ENCODE data around the gene ANKRD17. TPM values are rescaled to one million over a fixed set of nuclear protein-coding genes. Genes with fewer than 3 reads are reported as not detected.

ANKRD17 gene
- total and polyA plus RNA-seq, 7 donors: 6.0 to 55.1 (median 41.1) TPM

- Histone ChIP-seq H3K27me3 (no peaks in the 10 kb centered on the region), H3K27ac (no peak overlapping the region), H3K4me1 (peaks cover 0 to 19% (median 16%) of the 10 kb centered on the region in 4 donors), H3K36me3 (no peaks in the 10 kb centered on the region), H3K9me3 (no peaks in the 10 kb centered on the region), H3K4me3 (no peak overlapping the region)
- intact Hi-C loops (cut with DNase I): no loop called here
- DNase-seq: no peak
- TF ChIP-seq EP300 (IDR thresholded peaks at IDR 0.05): no peak
- WGBS, 2 donors: 98% methylated on average over 9 of the region's 9 CpGs
These were observed 69.3 kb downstream of the ANKRD17 start for GRCh38 chr4:73189274-73189810.

DNA sequence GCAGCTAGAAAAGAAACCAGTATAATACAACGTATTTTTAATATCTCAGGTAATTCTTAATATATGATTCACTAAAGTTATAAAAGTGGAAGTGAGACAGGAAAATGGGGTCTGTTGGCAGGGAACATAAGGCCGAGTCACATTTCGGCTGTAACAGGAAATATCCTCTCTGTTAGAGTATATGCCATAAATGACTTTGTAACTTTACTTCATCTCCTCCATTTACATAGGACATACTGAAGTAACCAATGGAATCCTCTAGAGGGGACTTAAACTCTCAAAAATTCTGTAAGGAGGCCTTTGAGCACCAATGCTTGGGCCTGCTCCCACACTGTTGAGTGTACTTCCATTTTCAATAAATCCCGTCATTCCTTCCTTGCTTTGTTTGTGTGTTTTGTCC lies 71.3 kb downstream of the ANKRD17 start:
- H3K27me3 ChIP-seq: no peaks in the 10 kb centered on the region
- no peak for DNase-seq
- no peaks in the 10 kb centered on the region for H3K9me3 ChIP-seq
- H3K36me3 ChIP-seq: no peaks in the 10 kb centered on the region
- 75 to 87% methylated on average over 4 of the region's 4 CpGs for WGBS, 2 donors
- H3K27ac ChIP-seq: peak overlapping the region in 2 of 4 donors; percentile 4 to 17
- TF ChIP-seq POLR2A (IDR thresholded peaks at IDR 0.05) (no peak), EP300 (IDR thresholded peaks at IDR 0.05) (no peak), POLR2AphosphoS5 (IDR thresholded peaks at IDR 0.05) (no peak)
- TF ChIP-seq, protein P1, sequence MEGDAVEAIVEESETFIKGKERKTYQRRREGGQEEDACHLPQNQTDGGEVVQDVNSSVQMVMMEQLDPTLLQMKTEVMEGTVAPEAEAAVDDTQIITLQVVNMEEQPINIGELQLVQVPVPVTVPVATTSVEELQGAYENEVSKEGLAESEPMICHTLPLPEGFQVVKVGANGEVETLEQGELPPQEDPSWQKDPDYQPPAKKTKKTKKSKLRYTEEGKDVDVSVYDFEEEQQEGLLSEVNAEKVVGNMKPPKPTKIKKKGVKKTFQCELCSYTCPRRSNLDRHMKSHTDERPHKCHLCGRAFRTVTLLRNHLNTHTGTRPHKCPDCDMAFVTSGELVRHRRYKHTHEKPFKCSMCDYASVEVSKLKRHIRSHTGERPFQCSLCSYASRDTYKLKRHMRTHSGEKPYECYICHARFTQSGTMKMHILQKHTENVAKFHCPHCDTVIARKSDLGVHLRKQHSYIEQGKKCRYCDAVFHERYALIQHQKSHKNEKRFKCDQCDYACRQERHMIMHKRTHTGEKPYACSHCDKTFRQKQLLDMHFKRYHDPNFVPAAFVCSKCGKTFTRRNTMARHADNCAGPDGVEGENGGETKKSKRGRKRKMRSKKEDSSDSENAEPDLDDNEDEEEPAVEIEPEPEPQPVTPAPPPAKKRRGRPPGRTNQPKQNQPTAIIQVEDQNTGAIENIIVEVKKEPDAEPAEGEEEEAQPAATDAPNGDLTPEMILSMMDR (IDR thresholded peaks at IDR 0.05): no peak
- no peak overlapping the region for H3K4me3 ChIP-seq
- peaks cover 0 to 23% (median 16%) of the 10 kb centered on the region in 4 donors for H3K4me1 ChIP-seq
- intact Hi-C loops (cut with DNase I): no loop called here

GRCh38 chr4:73185903-73186302 lies 72.7 kb downstream of the ANKRD17 start:
- no peaks in the 10 kb centered on the region for H3K9me3 ChIP-seq
- no peak for DNase-seq

DNA sequence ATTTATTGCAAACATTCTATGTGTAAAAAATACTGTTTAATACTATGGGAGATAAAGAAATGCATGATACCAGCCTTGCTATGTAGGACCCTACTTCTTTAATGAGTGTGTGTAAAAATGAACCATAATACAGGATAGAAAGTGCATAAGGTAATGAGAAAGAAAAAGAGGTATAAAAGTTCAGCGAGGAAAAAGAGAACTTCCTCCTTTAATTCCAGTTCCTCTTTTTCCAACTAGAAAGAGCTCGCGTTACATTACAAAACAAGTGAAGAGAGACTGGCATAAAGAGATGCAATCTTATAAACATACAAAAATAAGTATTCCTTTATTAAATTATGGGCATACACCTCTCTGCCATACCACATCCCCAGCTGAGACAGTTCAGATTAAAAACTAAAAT lies 77.4 kb downstream of the ANKRD17 start:
- no peak for DNase-seq
- WGBS, 2 donors: 56 to 69% methylated on average over 3 of the region's 3 CpGs
- H3K4me1 ChIP-seq: peaks cover 0 to 29% (median 8%) of the 10 kb centered on the region in 4 donors
- intact Hi-C loops (cut with DNase I): no loop called here
- H3K36me3 ChIP-seq: no peaks in the 10 kb centered on the region
- H3K9me3 ChIP-seq: no peaks in the 10 kb centered on the region
- H3K4me3 ChIP-seq: no peak overlapping the region
- no peak for TF ChIP-seq EP300 (IDR thresholded peaks at IDR 0.05)
- no peak for TF ChIP-seq POLR2A (IDR thresholded peaks at IDR 0.05)
- no peak for TF ChIP-seq POLR2AphosphoS5 (IDR thresholded peaks at IDR 0.05)
- TF ChIP-seq, protein P1 (IDR thresholded peaks at IDR 0.05): no peak
- H3K27ac ChIP-seq: no peak overlapping the region
- no peaks in the 10 kb centered on the region for H3K27me3 ChIP-seq

More at GRCh38 chr4:73185903-73186302, 72.7 kb downstream of the ANKRD17 start:
- Histone ChIP-seq H3K36me3 (no peaks in the 10 kb centered on the region), H3K4me1 (peaks cover 0 to 23% (median 16%) of the 10 kb centered on the region in 4 donors), H3K27ac (no peak overlapping the region), H3K4me3 (no peak overlapping the region), H3K27me3 (no peaks in the 10 kb centered on the region)
- TF ChIP-seq, protein P1 (IDR thresholded peaks at IDR 0.05): no peak
- no peak for TF ChIP-seq EP300 (IDR thresholded peaks at IDR 0.05)
- TF ChIP-seq POLR2AphosphoS5 (IDR thresholded peaks at IDR 0.05): no peak
- no peak for TF ChIP-seq POLR2A (IDR thresholded peaks at IDR 0.05)
- intact Hi-C loops (cut with DNase I): no loop called here

DNA sequence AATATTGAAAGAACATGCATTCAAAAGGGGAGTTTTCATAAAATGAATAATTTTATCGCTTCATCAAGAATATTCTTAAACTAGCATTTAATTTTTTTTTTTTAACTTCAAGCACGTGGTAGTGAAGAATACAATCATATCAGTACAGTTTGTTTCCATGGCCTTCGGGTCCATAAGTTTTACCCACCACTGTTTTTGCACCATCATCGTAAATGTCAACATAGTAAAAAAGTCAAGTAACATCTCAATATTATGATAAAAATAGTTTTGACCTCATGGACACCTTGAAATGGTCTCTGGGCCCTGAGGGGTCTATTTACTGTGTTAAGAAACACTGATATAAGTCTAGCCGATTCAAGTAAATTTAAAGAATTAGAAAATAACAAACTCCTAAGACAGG lies 80.2 kb downstream of the ANKRD17 start:
- WGBS, 2 donors: 80 to 91% methylated on average over 5 of the region's 5 CpGs
- peaks cover 0 to 29% (median 8%) of the 10 kb centered on the region in 4 donors for H3K4me1 ChIP-seq
- intact Hi-C loops (cut with DNase I): no loop called here
- no peaks in the 10 kb centered on the region for H3K27me3 ChIP-seq
- no peak for DNase-seq
- no peak overlapping the region for H3K4me3 ChIP-seq
- no peak overlapping the region for H3K27ac ChIP-seq
- H3K9me3 ChIP-seq: no peaks in the 10 kb centered on the region
- H3K36me3 ChIP-seq: peaks cover 0 to 4% (median 0%) of the 10 kb centered on the region in 4 donors
- TF ChIP-seq POLR2A (IDR thresholded peaks at IDR 0.05) (no peak), POLR2AphosphoS5 (IDR thresholded peaks at IDR 0.05) (no peak), EP300 (IDR thresholded peaks at IDR 0.05) (no peak)
- TF ChIP-seq, protein P1 (IDR thresholded peaks at IDR 0.05): no peak

Data from sigmoid colon (tissue), 7 donors.